Activated naive CD8-positive, alpha-beta T cell treated with anti-CD3 and anti-CD28 coated beads, Interleukin-2, amount 50 U/mL, for 24 hours (primary cell): ENCODE measurements around the gene ETS2.
"Not testable (repeated sequence)": the region's sequence is repeated elsewhere in the genome, so short reads cannot be mapped to it uniquely, and the experiment has no call there.

Source experiments
- ATAC-seq: fragments of 150-1000 bp; cut with Tn5 transposase; one replicate; pipeline ENCODE4 v1.10.0; 2021
- DNase-seq: peaks from one replicate; pipeline ENCODE4 v3.0.0; 2021
- H3K27ac Mint-ChIP-seq: one replicate; pipeline ENCODE4 v1.8.0; 2021; ENCODE audit warnings: mild to moderate bottlenecking, mixed read lengths
- H3K27me3 Mint-ChIP-seq: one replicate; pipeline ENCODE4 v1.8.0; 2021; ENCODE audit warnings: mixed read lengths
- H3K36me3 Mint-ChIP-seq: one replicate; pipeline ENCODE4 v1.8.0; 2021; ENCODE audit warnings: low read depth, mixed read lengths
- H3K4me1 Mint-ChIP-seq: one replicate; pipeline ENCODE4 v1.8.0; 2021; ENCODE audit warnings: mixed read lengths
- H3K4me3 Mint-ChIP-seq: one replicate; pipeline ENCODE4 v1.8.0; 2021; ENCODE audit warnings: mild to moderate bottlenecking, moderate library complexity, mixed read lengths
- H3K9me3 Mint-ChIP-seq: one replicate; pipeline ENCODE4 v1.8.0; 2021; ENCODE audit warnings: mixed read lengths

ETS2 gene

DNA sequence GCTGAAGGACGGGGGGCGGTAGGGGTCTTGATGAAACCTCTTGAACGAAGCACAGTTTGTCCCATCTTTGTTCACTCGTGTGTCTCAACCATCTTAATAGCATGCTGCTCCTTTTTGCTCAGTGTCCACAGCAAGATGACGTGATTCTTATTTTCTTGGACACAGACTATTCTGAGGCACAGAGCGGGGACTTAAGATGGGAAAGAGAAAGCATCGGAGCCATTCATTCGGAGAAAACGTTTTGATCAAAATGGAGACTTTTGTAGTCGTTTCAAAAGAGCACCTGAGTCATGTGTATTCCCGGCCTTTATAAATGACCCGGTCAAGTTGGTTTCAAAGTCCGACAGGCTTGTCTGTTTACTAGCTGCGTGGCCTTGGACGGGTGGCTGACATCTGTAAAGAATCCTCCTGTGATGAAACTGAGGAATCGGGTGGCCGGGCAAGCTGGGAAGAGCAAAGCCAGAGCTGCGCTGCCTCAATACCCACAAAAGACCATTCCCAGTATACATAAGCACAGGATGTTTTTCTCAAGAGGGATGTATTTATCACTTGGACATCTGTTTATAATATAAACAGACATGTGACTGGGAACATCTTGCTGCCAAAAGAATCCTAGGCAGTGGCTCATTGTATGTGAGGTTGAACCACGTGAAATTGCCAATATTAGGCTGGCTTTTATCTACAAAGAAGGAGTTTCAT, 18.5 kb downstream of the ETS2 start:
- no peak for DNase-seq
- H3K36me3 Mint-ChIP-seq = peaks cover 48% of the 10 kb centered on the region

DNA sequence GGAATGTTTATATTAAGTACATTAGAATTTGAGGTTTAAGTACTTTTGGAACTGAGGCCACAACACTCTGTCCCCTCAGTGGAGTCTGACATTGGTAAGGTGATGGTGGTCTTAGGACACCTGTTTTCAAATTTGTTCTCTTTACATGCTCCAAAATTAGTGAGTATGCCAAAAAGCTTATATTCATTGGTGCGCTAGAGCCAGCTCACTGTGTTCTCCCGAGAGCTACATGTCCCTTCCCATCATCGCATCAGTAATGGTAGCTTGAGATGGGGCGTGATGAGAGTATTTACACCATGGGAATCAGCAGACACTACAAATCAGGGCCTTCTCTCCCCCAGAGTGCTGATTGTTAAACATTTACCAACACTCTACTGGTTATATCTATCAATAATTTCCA, 19.5 kb downstream of the ETS2 start:
- ATAC-seq = no peak
- Mint-ChIP-seq H3K36me3 (peaks cover 40% of the 10 kb centered on the region), H3K4me3 (no peak overlapping the region), H3K9me3 (no peaks in the 10 kb centered on the region), H3K27ac (no peak overlapping the region), H3K4me1 (no peaks in the 10 kb centered on the region), H3K27me3 (no peaks in the 10 kb centered on the region)
- no peak for DNase-seq

More for the DNA sequence above, 18.5 kb downstream of the ETS2 start:
- H3K4me1 Mint-ChIP-seq = no peaks in the 10 kb centered on the region
- H3K9me3 Mint-ChIP-seq = no peaks in the 10 kb centered on the region
- H3K27ac Mint-ChIP-seq = no peak overlapping the region
- H3K4me3 Mint-ChIP-seq = no peak overlapping the region
- no peak for ATAC-seq
- H3K27me3 Mint-ChIP-seq = no peaks in the 10 kb centered on the region

DNA sequence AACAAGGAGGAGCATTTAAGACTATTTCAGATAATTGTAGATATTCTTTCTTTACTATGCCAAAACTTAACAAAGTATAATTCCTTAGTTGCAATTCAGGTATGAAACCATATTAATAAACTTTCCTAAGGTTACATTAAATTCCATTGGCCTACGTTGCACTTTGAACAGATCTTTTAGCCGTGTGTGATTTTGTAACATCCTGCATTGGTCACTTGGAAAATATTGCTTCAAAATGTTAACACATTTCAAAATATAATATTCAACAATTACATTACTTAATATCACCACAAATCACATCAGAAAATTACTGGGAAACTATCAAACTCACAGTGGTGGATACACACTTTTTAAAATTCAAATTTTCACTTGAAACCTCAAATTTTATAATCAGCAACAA, 20.2 kb downstream of the ETS2 start:
- no peak overlapping the region for H3K4me3 Mint-ChIP-seq
- no peaks in the 10 kb centered on the region for H3K9me3 Mint-ChIP-seq
- H3K4me1 Mint-ChIP-seq = peaks cover 5% of the 10 kb centered on the region
- DNase-seq (no peak), ATAC-seq (no peak)
- H3K27me3 Mint-ChIP-seq = no peaks in the 10 kb centered on the region
- H3K27ac Mint-ChIP-seq = no peak overlapping the region
- H3K36me3 Mint-ChIP-seq = peaks cover 33% of the 10 kb centered on the region

DNA sequence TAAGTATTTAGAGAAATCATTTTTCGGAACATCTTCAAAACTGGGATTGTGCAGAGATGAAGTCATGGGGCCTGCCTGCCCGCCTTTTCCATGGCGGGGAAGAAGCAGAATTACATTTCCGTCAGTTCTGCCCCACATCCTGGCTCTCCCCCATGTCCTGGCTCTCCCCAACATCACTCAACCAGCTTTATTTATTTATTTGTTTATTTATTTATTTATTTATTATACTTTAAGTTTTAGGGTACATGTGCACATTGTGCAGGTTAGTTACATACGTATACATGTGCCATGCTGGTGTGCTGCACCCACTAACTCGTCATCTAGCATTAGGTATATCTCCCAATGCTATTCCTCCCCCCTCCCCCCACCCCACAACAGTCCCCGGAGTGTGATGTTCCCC, 22.4 kb downstream of the ETS2 start:
- H3K27ac Mint-ChIP-seq, H3K27me3 Mint-ChIP-seq, H3K9me3 Mint-ChIP-seq, H3K4me3 Mint-ChIP-seq, DNase-seq, ATAC-seq: not testable (repeated sequence)
- H3K4me1 Mint-ChIP-seq = peaks cover 18% of the 10 kb centered on the region
- H3K36me3 Mint-ChIP-seq = peaks cover 14% of the 10 kb centered on the region

DNA sequence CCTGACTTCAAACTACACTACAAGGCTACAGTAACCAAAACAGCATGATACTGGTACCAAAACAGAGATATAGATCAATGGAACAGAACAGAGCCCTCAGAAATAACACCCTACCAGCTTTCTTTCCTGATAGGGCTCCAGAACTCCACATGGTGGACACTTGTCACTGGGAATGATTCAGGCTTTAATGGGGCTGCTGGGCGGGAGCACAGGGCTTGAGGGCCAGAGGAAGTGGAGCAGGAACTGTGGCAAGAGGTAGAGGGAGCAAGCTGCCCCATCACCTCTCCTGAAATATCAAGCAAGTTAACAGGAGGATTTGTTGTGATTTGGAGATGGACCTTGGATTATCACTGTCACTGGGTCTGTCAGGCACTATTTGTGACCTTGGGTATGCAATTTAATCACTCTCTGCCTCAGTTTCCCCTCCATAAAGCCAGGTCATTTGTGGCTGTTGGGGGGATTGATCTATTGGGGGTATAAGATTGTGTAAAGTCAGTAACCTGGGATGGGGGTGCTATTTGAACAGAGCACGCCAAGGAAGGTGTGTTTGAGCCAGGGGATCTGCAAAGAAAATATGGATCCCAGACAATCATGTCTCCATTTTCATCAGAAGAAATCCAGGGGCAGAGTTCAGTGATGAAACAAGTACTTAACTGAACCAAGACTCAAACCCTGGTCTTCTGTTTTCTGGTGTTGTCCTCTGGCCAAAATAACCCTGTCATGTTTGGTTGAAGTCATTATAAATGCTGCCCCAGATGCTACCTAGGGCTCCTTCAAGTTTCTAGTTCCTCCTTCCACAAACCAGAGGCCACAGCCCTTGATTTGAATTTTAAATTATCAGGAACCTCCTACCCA, 25.2 kb downstream of the ETS2 start:
- H3K9me3 Mint-ChIP-seq = no peaks in the 10 kb centered on the region
- no peaks in the 10 kb centered on the region for H3K36me3 Mint-ChIP-seq
- H3K27me3 Mint-ChIP-seq = peaks cover 8% of the 10 kb centered on the region
- DNase-seq (no peak), ATAC-seq (no peak)
- H3K27ac Mint-ChIP-seq = peak overlapping the region; percentile 50
- H3K4me3 Mint-ChIP-seq = no peak overlapping the region
- H3K4me1 Mint-ChIP-seq = peaks cover 18% of the 10 kb centered on the region

DNA sequence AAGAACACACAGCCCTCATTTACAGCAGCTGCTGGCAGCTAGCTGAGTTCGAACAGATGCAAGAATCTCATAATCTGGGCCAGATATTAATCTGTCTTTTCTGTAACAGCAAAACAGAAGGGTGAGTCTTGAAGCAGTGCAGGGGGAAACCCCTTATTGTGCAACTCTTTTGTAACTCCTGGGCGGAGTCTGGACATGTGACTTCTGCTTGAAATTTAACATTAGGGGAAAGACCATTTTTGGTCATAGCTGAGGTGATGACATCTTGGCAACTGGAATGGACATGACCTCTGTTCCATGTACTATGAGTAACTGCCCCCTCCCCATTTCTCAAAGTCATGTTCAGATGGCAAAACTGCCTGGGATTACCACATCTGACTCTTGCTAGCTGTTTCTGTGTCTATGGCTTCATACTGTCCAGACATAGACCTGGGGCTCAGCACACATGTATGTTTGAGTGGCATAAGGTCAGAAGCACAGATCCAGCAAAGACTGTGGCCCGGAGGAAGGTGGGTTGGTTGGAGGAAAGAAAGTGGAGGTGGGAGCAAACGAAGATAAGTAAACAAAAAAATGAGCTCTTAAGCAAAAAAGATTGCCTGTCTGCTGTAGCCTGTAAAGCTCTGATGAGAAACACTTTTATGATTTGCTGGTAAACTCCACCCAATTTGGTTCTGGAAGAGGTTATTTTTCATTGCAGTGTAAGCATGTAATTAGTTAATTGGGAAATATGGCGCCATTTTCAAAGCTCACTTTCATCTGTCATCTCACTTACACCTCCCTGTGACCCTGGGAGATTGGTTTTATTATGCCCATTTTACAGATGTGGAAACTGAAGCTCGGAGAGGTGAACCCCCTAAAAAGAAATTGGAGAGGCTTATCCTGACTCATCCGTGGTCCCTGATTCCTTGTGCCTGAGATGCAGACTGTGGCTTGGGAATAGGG, 26.1 kb downstream of the ETS2 start:
- Mint-ChIP-seq H3K27me3 (peaks cover 10% of the 10 kb centered on the region), H3K36me3 (no peaks in the 10 kb centered on the region), H3K27ac (no peak overlapping the region), H3K4me1 (peaks cover 18% of the 10 kb centered on the region), H3K4me3 (no peak overlapping the region), H3K9me3 (no peaks in the 10 kb centered on the region)
- ATAC-seq = peak; percentile 91
- peak; percentile 40 for DNase-seq

DNA sequence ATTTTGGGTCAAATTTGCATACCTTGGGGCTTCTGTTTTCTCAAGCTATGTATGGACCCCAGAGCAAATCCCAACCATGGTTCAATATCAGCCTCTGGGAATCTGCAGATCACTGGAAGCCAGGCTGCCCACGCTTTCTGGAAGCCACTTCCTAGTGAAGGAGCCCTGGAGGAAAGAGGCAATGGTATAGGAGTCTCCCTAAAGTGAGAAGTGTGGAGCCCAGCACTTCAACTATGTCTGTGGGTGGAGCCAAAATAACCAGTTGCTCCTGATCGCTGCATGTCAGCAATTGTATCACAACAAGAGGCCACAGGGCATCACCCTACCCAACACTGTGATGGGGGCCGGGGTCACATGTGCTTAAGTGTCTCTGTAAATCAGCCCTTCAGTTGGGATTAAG, 26.9 kb downstream of the ETS2 start:
- ATAC-seq (no peak), DNase-seq (no peak)
- H3K4me1 Mint-ChIP-seq = peaks cover 18% of the 10 kb centered on the region
- H3K27ac Mint-ChIP-seq = no peak overlapping the region
- no peak overlapping the region for H3K4me3 Mint-ChIP-seq
- H3K36me3 Mint-ChIP-seq = no peaks in the 10 kb centered on the region
- peaks cover 10% of the 10 kb centered on the region for H3K27me3 Mint-ChIP-seq
- no peaks in the 10 kb centered on the region for H3K9me3 Mint-ChIP-seq

DNA sequence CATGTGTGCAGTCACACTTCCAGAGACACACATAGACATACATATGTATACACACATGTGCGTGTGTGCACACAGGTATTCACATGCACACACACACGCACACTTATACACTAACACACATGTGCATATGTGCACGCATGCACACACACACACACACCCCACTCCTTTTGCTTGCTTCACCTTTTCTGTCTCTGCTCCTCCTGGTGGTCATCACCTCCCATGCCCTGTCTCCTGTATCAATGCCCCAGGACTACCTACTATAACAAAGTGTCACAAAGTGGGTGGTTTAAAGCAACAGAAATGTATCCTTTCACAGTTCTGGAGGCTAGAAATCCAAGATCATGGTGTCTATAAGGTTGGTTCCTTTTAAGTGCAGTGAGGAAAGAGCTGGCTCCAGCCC, 27.4 kb downstream of the ETS2 start:
- Mint-ChIP-seq H3K36me3 (no peaks in the 10 kb centered on the region), H3K4me1 (peaks cover 22% of the 10 kb centered on the region), H3K9me3 (no peaks in the 10 kb centered on the region), H3K27ac (no peak overlapping the region), H3K27me3 (peaks cover 10% of the 10 kb centered on the region), H3K4me3 (no peak overlapping the region)
- DNase-seq (no peak), ATAC-seq (no peak)

DNA sequence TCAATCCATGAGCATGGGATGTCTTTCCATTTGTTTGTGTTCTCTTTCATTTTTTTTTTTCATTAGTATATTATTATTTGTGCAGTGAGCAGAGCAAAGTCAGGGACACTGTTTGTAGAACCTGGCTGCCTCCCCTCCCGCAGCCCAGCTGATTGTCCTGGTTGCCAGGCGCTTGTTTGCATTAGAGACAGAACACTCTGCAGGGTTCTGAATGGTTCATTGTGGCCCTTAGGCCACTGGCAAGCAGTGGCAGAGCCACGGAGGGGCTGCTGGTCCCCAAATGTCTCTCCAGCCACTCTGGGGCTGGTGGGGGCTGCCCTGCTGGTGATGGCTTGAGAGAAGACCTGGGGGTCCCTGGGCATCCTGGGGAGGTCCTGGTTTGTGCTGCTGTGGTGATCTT, 29.0 kb downstream of the ETS2 start:
- Mint-ChIP-seq H3K4me1 (peaks cover 33% of the 10 kb centered on the region), H3K4me3 (no peak overlapping the region), H3K27ac (no peak overlapping the region), H3K27me3 (peaks cover 12% of the 10 kb centered on the region), H3K9me3 (no peaks in the 10 kb centered on the region), H3K36me3 (no peaks in the 10 kb centered on the region)
- ATAC-seq (no peak), DNase-seq (no peak)

DNA sequence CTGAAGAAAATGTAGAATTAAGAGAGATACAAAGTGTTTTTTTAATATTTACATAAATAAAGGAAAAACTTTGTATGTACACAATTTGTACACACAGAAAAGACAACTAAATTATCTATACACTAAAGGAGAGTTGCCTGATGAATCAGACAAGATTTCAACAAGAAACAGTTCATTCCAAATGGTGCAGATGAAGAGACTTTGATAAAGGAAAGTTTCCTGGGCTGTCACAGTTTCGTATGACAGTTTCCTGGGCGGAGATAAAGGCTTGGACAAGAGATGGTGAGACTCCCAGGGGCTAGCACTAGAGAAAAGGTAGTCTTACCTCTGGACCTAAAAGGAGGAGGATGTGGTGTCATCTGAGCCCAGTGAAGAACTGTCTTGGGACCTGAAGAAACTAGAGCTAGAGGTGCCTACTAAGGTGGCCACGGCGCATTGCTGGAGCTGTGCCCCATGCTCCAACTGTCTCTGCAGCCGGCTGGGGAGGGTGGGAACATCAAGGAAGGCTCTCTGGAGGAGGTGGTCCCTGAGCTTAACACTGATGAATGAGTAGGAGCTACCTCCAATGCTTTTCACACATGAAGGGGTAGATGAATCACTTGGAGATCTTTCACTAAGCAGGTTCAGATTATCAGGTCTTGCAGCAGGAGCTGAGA, 32.2 kb downstream of the ETS2 start:
- peaks cover 12% of the 10 kb centered on the region for H3K27me3 Mint-ChIP-seq
- H3K9me3 Mint-ChIP-seq = no peaks in the 10 kb centered on the region

DNA sequence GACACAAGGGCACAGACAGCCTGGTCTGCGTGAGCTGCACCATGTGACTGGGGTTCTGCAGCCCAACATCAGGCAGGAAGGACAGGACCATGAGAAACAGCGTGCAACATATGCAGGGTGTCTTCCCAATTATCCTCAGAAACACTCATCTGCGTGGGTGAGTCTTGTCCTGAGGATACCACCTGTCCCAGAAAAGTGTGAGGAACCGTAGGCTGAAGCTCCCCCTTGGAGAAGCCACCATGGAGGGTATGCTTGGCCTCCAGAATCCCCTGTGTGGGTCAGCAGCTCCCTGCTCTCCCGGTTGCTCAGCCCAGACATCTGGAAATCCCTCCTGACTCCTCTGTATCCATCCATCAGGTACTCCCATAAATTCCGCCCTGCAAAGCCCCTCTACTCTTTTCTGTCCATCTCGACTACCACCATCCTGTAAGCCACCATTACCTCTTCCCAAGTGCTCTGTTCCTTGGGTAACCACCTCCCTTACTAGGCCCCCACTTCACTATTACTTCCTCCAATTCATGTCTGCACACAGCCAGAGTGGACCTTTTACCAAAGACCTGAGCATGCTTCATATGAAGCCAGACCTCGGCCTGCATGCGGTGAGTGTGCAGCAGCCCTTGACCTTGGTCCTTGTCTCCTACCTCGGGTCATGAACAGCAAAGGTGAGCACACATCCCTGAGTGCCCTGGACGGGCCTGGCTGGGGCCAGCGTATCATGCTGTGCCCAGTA, 33.0 kb downstream of the ETS2 start:
- Mint-ChIP-seq H3K4me3 (no peak overlapping the region), H3K27me3 (peaks cover 8% of the 10 kb centered on the region), H3K9me3 (no peaks in the 10 kb centered on the region), H3K36me3 (no peaks in the 10 kb centered on the region), H3K4me1 (peaks cover 32% of the 10 kb centered on the region), H3K27ac (peak overlapping the region; percentile 37)
- ATAC-seq = no peak
- DNase-seq = no peak

More for the DNA sequence above, 32.2 kb downstream of the ETS2 start:
- Mint-ChIP-seq H3K36me3 (no peaks in the 10 kb centered on the region), H3K27ac (peak overlapping the region; percentile 9), H3K4me1 (peaks cover 32% of the 10 kb centered on the region), H3K4me3 (no peak overlapping the region)
- no peak for DNase-seq
- no peak for ATAC-seq

DNA sequence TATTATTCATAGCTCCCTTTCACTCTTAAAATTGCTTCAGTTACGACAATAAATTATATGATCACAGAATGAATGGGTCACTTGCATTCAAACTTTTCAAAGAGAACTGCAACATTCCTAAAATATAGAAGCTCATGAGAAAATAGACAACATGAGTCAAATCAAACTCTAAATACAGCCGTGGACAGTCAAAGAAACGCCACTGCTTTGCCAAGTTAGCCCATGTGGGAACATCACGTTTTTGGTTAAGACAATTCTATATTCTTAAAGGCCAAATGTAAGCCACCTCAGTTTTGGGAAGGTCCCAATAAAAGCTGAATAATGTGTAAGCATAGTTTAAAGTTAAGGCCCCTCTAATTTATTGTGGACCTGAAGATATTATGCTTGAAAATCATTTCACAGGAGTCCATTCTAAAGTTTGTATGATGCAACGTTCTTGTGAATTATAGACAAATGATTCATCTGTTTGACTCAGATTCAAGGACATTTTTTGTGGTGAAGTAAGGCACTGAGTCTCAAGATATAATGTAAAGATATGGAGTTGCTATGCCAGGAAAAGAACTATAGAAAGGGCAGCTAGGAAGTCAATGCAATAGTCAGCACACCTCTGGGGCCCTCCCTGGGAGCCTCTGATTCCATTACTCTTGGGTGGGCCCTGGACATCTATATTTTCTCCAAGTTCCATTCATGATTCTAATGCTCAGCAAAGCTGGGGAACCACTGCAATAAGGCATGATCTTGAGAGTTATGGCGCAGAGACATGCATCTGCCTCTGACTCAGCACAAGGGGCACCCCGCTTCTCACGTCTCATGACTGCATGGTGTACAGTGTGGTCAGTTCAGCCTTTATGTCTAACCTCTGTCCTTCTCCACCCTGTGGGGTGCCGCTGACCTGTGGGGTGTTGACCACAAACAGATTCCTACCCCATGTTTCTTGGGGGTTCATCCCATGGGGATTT, 33.9 kb downstream of the ETS2 start:
- DNase-seq (peak; percentile 21), ATAC-seq (peak; percentile 79)
- H3K4me3 Mint-ChIP-seq = no peak overlapping the region
- no peaks in the 10 kb centered on the region for H3K9me3 Mint-ChIP-seq
- H3K27me3 Mint-ChIP-seq = peaks cover 8% of the 10 kb centered on the region
- no peaks in the 10 kb centered on the region for H3K36me3 Mint-ChIP-seq
- peak overlapping the region; percentile 39 for H3K27ac Mint-ChIP-seq
- H3K4me1 Mint-ChIP-seq = peaks cover 32% of the 10 kb centered on the region
